Thymus (tissue), 11 donors: Measurements from ENCODE around the gene HSBP1. TPM values are rescaled to one million over a fixed set of nuclear protein-coding genes. Genes with fewer than 3 reads are reported as not detected.

Experiments
- DNase-seq, 9 donors: peaks; one replicate each; pipeline ENCODE4 v3.0.0-alpha.2; 2013; ENCODE audit warnings: low spot score in 9 of 9, low read depth in 6 of 9, missing footprints in 1 of 9
- H3K27ac ChIP-seq, 2 donors: one replicate each; pipeline ENCODE4 v1.5.1; 2013; ENCODE audit warnings: control low read depth in 1 of 2, low read depth in 1 of 2, low read length in 1 of 2, mild to moderate bottlenecking in 1 of 2, moderate library complexity in 1 of 2
- H3K27me3 ChIP-seq, 2 donors: one replicate each; pipeline ENCODE4 v1.5.1; 2013; ENCODE audit warnings: low read length in 1 of 2; ENCODE audit not compliant: control insufficient read depth in 2 of 2, insufficient read depth in 1 of 2
- H3K36me3 ChIP-seq, 2 donors: one replicate each; pipeline ENCODE4 v1.5.1; 2013; ENCODE audit warnings: low read length in 1 of 2, mild to moderate bottlenecking in 1 of 2, moderate library complexity in 1 of 2; ENCODE audit not compliant: control insufficient read depth in 2 of 2, insufficient read depth in 2 of 2
- H3K4me1 ChIP-seq, 2 donors: one replicate each; pipeline ENCODE4 v1.5.1; 2013; ENCODE audit warnings: low read length in 2 of 2; ENCODE audit not compliant: control insufficient read depth in 2 of 2, insufficient read depth in 2 of 2
- H3K4me3 ChIP-seq, 2 donors: one replicate each; pipeline ENCODE4 v1.5.1; 2013; ENCODE audit warnings: low read length in 2 of 2, control low read depth in 1 of 2, mild to moderate bottlenecking in 1 of 2
- H3K9me3 ChIP-seq, 2 donors: one replicate each; pipeline ENCODE4 v1.5.1; 2013; ENCODE audit warnings: low read length in 1 of 2, mild to moderate bottlenecking in 1 of 2; ENCODE audit not compliant: control insufficient read depth in 2 of 2, insufficient read depth in 1 of 2
- WGBS: extraction: QIAGEN DNeasy Blood & Tissue Kit; methylation state at CpG from one replicate; pipeline ENCODE4 v1.1.7; 2013; 5-methylcytosine and 5-hydroxymethylcytosine counted together
- polyA plus RNA-seq: library from polyadenylated mRNA; stranded (reverse); fragments of 200-250 nt; gene quantifications from one replicate; pipeline ENCODE4 v1.2.3, GENCODE V29; 2013
- total RNA-seq: library from RNA; stranded (reverse); fragments of 120-200 nt; gene quantifications from one replicate; pipeline ENCODE4 v1.2.4, GENCODE V29; 2013
- donor health status: healthy.

Gene HSBP1
- total and polyA plus RNA-seq, 2 donors, result 69.0 to 78.7 TPM

GRCh38 chr16:83808573-83809014, 816 bp downstream of the HSBP1 start:
- peaks cover 11 to 13% of the 10 kb centered on the region in 2 donors for H3K4me1 ChIP-seq
- no peaks in the 10 kb centered on the region for H3K9me3 ChIP-seq
- WGBS, result 32% methylated on average over 11 of the region's 11 CpGs

DNA sequence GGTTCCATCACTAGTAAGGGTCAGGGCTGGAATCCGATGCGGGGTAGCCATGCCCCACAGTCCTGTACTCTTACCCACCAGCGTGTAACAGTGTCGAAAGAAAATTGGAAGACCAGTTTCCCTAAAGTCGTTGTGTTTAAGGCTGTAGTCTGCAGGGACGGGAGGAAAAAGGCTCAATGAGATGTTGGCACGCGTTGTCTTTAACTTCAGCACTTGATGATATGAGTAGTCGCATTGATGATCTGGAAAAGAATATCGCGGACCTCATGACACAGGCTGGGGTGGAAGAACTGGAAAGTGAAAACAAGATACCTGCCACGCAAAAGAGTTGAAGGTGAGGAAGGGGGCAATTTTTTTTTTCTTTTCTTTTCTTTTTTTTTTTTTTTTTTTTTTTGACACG, 1.3 kb downstream of the HSBP1 start:
- Histone ChIP-seq H3K27me3 (no peaks in the 10 kb centered on the region), H3K4me3 (peak overlapping the region; percentile 71 to 90), H3K36me3 (peaks cover 0 to 17% of the 10 kb centered on the region in 2 donors), H3K9me3 (no peaks in the 10 kb centered on the region), H3K4me1 (peaks cover 11 to 13% of the 10 kb centered on the region in 2 donors), H3K27ac (no peak overlapping the region)
- WGBS, result 89% methylated on average over 13 of the region's 13 CpGs
- DNase-seq, result no peak

More at GRCh38 chr16:83808573-83809014, 816 bp downstream of the HSBP1 start:
- Histone ChIP-seq H3K4me3 (peak overlapping the region; percentile 71 to 90), H3K27me3 (no peaks in the 10 kb centered on the region), H3K27ac (no peak overlapping the region), H3K36me3 (peaks cover 0 to 17% of the 10 kb centered on the region in 2 donors)
- DNase-seq, result no peak

GRCh38 chr16:83810901-83811300, 3.1 kb downstream of the HSBP1 start:
- Histone ChIP-seq H3K36me3 (peaks cover 0 to 17% of the 10 kb centered on the region in 2 donors), H3K4me1 (peaks cover 11 to 13% of the 10 kb centered on the region in 2 donors)

GRCh38 chr16:83813823-83814658, 6.3 kb downstream of the HSBP1 start:
- DNase-seq, result no peak

More at GRCh38 chr16:83810901-83811300, 3.1 kb downstream of the HSBP1 start:
- Histone ChIP-seq H3K27ac (no peak overlapping the region), H3K27me3 (no peaks in the 10 kb centered on the region), H3K9me3 (no peaks in the 10 kb centered on the region), H3K4me3 (no peak overlapping the region)
- 96% methylated on average over 1 of the region's 1 CpG for WGBS
- DNase-seq, result no peak

DNA sequence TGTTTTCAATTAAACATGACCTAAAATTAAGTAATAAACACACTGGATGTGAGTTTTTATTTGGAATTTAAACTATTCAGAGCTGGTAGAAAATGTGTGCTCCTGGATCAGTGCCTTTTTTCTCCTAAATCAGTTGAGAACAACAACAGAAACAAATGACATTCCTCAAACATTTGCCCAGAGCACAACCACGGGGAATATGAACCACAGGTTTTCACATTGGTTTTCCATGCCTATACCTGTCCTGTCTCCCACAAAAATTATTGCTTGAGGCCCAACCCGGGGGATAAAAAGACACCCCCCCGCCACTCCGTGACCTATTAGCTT, 6.8 kb downstream of the HSBP1 start:
- Histone ChIP-seq H3K4me3 (no peak overlapping the region), H3K27ac (no peak overlapping the region)
- 87% methylated on average over 4 of the region's 4 CpGs for WGBS

More at GRCh38 chr16:83813823-83814658, 6.3 kb downstream of the HSBP1 start:
- no peaks in the 10 kb centered on the region for H3K27me3 ChIP-seq
- H3K27ac ChIP-seq, result no peak overlapping the region
- H3K4me3 ChIP-seq, result no peak overlapping the region
- H3K9me3 ChIP-seq, result no peaks in the 10 kb centered on the region
- H3K36me3 ChIP-seq, result peaks cover 0 to 17% of the 10 kb centered on the region in 2 donors
- H3K4me1 ChIP-seq, result peaks cover 1 to 2% of the 10 kb centered on the region in 2 donors
- 87% methylated on average over 13 of the region's 13 CpGs for WGBS

GRCh38 chr16:83817022-83817421, 9.2 kb downstream of the HSBP1 start:
- Histone ChIP-seq H3K4me1 (no peaks in the 10 kb centered on the region), H3K36me3 (peaks cover 0 to 5% of the 10 kb centered on the region in 2 donors), H3K4me3 (no peak overlapping the region), H3K27me3 (no peaks in the 10 kb centered on the region), H3K27ac (no peak overlapping the region), H3K9me3 (no peaks in the 10 kb centered on the region)
- DNase-seq, result no peak
- 97% methylated on average over 12 of the region's 12 CpGs for WGBS

More for the DNA sequence above, 6.8 kb downstream of the HSBP1 start:
- Histone ChIP-seq H3K9me3 (no peaks in the 10 kb centered on the region), H3K27me3 (no peaks in the 10 kb centered on the region), H3K4me1 (no peaks in the 10 kb centered on the region), H3K36me3 (peaks cover 0 to 17% of the 10 kb centered on the region in 2 donors)
- no peak for DNase-seq

GRCh38 chr16:83818276-83818675, 10.5 kb downstream of the HSBP1 start:
- WGBS, result 97% methylated on average over 5 of the region's 5 CpGs
- DNase-seq, result no peak
- no peaks in the 10 kb centered on the region for H3K9me3 ChIP-seq
- H3K4me3 ChIP-seq, result no peak overlapping the region
- no peak overlapping the region for H3K27ac ChIP-seq
- no peaks in the 10 kb centered on the region for H3K4me1 ChIP-seq
- no peaks in the 10 kb centered on the region for H3K36me3 ChIP-seq
- no peaks in the 10 kb centered on the region for H3K27me3 ChIP-seq

DNA sequence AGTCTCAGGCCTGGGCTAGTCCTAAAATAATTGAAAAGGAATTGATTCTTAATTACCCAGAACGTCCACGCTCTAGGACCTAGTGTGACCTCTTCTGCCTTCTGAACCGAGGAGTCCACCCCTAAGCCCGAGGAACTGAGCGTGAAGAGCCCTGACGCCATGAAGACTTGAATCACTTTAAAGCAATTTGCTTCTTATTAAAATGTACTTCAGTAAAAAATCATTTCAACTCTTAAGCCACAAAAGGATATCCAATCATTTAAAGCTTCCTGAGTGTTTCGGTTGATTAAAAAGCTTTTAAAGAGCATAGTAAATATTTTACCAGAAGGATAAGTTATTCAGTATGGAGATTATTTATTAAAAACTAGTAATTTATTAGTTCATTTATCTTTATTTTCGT, 11.6 kb downstream of the HSBP1 start:
- Histone ChIP-seq H3K4me1 (no peaks in the 10 kb centered on the region), H3K36me3 (no peaks in the 10 kb centered on the region), H3K27me3 (no peaks in the 10 kb centered on the region), H3K4me3 (no peak overlapping the region), H3K27ac (no peak overlapping the region), H3K9me3 (no peaks in the 10 kb centered on the region)
- 83% methylated on average over 8 of the region's 8 CpGs for WGBS
- no peak for DNase-seq

- WGBS, result 54% methylated on average over 21 of the region's 21 CpGs
- Histone ChIP-seq H3K27ac (no peak overlapping the region), H3K9me3 (no peaks in the 10 kb centered on the region), H3K27me3 (no peaks in the 10 kb centered on the region), H3K4me1 (no peaks in the 10 kb centered on the region), H3K4me3 (no peak overlapping the region), H3K36me3 (no peaks in the 10 kb centered on the region)
- DNase-seq, result peak; percentile 37 to 74 (median 52)
These were observed 18.6 kb downstream of the HSBP1 start for GRCh38 chr16:83826146-83826913.
